ENCODE results near the gene DNER.

DNA sequence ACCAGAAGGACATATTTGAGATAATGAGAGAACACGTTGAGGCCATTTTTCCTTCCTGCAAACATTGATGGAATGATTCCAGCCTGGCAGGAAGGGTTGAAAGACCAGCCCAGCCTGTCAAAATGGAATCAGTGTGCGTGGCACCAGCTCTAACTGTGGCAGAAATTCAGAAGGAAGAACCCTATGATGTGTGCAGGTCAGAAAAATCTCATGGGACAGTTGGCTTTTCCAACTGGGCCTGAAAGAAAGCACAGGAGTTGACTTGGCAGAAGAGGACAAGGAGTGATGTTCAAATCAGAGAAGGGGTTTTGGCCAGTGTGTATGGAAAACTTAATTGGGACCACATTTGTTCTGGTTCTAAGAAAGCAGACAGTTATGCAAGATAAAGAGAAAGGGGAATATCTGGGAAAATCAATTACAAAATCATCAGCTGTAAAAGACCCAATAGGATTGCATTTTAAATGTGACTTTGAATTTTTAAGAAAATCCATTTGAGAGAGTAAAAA lies 250.5 kb downstream of the DNER start:
- TF ChIP-seq, protein P1, sequence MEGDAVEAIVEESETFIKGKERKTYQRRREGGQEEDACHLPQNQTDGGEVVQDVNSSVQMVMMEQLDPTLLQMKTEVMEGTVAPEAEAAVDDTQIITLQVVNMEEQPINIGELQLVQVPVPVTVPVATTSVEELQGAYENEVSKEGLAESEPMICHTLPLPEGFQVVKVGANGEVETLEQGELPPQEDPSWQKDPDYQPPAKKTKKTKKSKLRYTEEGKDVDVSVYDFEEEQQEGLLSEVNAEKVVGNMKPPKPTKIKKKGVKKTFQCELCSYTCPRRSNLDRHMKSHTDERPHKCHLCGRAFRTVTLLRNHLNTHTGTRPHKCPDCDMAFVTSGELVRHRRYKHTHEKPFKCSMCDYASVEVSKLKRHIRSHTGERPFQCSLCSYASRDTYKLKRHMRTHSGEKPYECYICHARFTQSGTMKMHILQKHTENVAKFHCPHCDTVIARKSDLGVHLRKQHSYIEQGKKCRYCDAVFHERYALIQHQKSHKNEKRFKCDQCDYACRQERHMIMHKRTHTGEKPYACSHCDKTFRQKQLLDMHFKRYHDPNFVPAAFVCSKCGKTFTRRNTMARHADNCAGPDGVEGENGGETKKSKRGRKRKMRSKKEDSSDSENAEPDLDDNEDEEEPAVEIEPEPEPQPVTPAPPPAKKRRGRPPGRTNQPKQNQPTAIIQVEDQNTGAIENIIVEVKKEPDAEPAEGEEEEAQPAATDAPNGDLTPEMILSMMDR (IDR thresholded peaks at IDR 0.05 in 2 of 3, conservative IDR thresholded peaks at IDR 0.05 in 1 of 3; ENCODE audit: control insufficient read depth in 2 of 3, extremely low read depth in 1 of 3, insufficient read depth in 1 of 3, low read depth in 3 of 3, low read length in 3 of 3), result no peak
- TF ChIP-seq, protein P2, sequence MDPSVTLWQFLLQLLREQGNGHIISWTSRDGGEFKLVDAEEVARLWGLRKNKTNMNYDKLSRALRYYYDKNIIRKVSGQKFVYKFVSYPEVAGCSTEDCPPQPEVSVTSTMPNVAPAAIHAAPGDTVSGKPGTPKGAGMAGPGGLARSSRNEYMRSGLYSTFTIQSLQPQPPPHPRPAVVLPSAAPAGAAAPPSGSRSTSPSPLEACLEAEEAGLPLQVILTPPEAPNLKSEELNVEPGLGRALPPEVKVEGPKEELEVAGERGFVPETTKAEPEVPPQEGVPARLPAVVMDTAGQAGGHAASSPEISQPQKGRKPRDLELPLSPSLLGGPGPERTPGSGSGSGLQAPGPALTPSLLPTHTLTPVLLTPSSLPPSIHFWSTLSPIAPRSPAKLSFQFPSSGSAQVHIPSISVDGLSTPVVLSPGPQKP (IDR thresholded peaks at IDR 0.05; ENCODE audit: low read depth, low read length), result no peak
- TF ChIP-seq POLR2A (IDR thresholded peaks at IDR 0.05; ENCODE audit: low read depth, low read length), result no peak
- no peak for TF ChIP-seq JUNB (IDR thresholded peaks at IDR 0.05)
- no peak for TF ChIP-seq ETV6 (conservative IDR thresholded peaks at IDR 0.05 in 1 of 2, IDR thresholded peaks at IDR 0.05 in 1 of 2; ENCODE audit: borderline replicate concordance in 1 of 2, low read depth in 1 of 2)
- no peak for TF ChIP-seq MXI1 (IDR thresholded peaks at IDR 0.05; ENCODE audit: low read depth, low read length)
